ENCODE measurements around the gene FCER2. TPM values are rescaled to one million over a fixed set of nuclear protein-coding genes. Genes with fewer than 3 reads are reported as not detected.
"Not testable (repeated sequence)": the region's sequence is repeated elsewhere in the genome, so short reads cannot be mapped to it uniquely, and the experiment has no call there.

Gene FCER2
- not detected for total RNA-seq

DNA sequence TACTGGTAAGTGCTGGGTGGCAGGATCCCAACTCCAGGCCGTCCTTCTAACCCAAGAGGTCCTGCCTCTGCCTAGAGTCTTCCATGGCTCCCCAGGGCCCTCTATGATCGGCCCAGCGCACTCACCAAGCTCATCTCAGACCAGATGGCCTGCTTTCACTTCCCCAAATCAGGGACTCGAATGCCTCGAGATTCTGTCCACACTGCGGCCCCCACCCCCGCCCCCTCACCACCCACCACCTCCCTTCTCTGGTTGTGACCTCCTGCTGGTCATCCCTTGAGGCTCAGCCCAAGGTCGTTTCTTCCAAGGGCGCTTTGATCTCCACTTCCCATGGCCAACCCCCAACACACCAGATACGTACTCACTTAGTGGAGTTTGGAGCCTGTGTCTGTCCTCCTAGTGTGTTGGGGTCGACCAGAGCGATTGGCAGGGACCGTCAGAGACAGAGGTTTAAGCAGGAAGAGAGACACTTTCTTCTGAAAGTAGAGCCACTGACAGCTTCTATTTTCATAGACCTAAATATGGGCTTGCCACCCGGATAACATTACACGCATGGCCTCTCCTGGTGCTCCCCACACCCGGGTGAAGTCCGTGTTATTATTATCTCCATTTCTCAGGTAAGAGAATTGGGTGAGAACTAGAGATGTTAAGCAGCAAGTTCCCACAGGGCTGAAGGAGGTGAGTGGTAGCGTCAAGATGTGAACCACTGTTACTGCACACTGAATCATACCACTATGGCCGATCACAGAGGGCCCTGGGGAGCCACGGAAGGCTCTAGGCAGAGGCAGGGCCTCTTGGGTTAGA is at the start of gene FCER2:
Gene FCER2, minus strand, starts transcription at position 478 of the 804 bp plus-strand sequence. CDS start 2,371 bp downstream, outside the sequence.
- no peak for DNase-seq

DNA sequence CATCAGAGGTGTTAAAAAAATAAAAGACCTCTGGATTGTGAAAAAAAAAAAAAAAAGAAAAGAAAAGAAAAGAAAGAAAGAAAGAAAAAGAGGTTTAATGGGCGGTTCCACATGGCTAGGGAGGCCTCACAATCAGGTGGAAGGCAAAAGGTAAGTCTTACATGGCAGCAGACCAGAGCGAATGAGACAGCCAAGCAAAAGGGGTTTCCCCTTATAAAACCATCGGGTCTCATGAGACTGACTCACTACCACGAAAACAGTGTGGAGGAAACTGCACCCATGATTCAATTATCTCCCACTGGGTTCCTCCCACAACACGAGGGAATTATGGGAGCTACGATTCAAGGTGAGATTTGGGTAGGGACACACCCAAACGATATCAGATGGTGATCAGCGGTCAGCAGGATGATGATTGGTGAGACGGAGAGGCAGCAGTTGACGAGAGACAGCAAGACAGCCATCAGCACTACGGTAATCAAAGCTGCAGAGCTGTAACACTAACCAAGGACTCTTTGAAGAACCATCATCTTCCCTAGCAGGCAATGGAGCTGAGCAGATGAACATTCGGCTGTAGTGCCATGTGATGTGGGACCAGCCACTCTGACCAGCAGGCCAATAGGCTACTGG is 49.3 kb upstream of the FCER2 start:
- DNase-seq, result no peak

DNA sequence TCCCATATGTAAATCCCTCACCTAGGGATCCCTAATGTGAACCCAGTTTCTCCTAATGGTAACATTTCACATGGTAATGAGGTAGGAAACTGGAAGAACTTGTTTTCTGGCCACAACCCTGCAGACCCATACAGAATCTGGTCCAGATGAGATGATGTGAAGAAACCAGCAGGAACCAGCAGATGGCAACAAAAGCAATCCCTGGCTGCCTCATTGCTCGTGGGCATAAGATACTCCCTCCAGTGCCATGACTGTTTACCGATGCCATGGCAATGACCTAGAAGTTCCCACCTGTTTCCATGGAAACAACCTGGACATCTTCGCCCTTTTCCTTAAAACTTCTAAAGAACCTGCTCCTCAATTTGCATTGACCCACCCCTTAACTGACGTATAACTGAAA is 46.8 kb upstream of the FCER2 start:
- no peak for DNase-seq

DNA sequence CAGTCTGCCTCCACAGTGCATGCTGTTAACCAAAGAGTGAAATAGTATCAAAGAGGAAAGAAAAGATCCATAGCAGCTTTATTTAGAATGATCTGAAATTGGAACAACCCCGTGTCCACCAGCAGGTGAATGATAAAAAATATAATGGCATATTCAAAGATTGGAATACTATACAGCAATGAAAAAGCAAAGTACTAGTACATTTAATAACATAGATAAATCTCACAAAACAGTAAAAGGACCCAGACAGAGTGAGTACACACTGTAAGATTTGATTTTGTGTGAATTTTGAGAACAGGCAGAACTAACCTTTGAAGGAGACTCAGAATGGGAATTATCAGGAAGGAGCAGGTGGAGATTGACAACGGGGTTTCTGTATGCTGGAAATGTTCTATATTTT is 46.2 kb upstream of the FCER2 start:
- no peak for DNase-seq

GRCh38 chr19:7746903-7747884 is 45.3 kb upstream of the FCER2 start, which contains the start of gene CD209:
Gene CD209, minus strand, starts transcription at chr19:7747534. Its CDS starts 23 bp downstream, at chr19:7747511.
- no peak for DNase-seq

DNA sequence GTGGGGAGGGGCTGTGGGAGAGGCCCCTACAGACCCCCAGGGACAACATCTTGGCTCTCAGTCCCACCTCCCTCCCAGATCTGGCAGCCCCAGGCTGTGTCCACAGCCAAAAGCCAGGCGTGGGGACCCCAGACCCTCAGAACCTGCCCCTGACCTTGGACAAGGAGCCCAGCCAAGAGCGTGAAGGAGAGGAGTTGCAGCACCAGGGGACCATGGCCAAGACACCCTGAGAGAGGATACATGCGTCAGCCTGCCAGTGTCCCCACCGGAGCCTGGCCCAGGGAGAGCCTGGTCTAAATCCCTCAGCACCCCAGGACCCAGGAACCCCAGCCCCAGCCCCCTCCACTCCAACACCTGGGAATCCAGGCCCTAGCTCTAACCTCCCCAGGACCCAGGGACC is 44.4 kb upstream of the FCER2 start:
- not testable (repeated sequence) for DNase-seq

DNA sequence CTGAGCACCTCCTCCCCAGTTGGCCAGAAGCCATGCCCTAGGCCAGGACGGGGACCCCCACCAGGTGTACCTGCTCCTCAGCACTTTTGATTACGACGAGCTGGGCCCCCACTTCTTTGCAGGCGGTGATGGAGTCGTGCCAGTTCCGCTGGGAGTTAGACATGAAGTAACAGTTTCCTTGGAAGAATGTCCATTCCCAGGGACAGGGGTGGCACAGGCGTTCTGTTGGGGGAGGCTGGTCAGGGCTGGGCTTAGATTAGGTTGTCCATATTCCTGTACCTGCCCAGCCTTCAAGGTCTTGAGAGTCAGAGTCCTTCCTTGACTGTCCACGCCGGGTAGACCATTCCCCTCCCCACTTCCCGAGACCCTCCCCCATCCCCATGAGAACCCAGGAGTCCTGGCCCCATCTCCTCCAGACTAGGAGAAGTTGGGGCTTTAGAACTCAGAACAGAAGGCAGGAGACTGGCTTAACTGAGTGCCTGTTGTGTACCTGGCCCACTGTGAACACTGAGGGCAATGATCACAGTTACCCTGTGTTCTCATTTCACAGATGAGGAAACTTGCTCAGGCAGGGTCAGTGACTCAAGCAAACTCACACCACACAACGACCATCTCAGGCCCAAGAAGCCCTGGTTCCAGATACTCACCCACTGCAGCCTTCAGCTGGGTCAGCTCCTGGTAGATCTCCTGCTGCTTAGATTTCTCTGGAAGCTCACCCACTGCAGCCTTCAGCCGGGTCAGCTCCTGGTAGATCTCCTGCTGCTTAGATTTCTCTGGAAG is 43.1 kb upstream of the FCER2 start:
- DNase-seq, result no peak

DNA sequence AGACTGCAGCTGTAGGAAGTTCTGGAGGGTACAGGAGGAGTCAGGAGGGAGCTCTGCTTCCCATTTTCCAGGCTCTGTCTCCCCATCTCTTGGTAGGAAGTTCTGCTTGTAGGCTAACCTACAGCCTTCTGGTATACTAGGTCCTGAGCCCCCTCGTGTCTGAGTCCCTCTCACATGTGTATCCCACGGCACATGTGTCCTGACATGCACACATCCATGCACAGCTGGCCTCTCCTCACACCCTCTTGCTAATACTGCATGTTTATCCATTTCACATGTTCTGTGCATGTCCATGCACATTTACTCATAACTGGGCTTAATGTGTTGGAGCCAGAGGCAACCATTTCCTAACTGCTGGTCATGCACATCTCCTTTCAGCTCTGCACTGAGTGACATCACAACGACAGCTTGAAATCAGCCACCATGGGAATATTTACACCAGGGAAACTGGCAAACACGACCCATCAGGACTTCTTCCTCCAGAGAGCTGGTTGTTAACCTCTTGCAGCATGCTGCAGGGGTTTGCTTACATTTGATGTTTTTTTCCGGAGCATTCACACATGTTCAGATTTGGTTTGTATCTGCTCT is 42.4 kb upstream of the FCER2 start:
- DNase-seq, result no peak

- no peak for DNase-seq
Observed at GRCh38 chr19:7743425-7743841, 41.5 kb upstream of the FCER2 start.

GRCh38 chr19:7742991-7743390 is 41.1 kb upstream of the FCER2 start:
- DNase-seq, result no peak

DNA sequence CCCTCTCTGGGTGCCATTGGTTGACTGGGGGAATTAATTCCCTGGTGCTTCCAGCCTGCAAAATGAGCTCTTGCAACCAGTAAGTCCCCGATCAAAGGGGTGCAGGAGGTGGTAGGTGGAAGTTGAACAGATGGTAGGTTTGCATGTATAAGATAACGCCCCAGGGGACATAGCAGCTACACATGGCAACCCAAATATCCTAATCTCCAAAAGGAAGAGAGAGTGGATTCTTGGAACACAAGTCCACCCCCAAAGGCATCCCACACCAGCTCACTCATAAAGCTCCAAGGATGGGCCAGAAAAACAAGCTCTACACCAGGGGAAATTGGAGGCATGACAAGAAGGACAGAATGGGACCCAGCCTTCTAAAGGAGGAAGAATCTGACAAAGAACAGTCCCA is 40.6 kb upstream of the FCER2 start:
- no peak for DNase-seq

GRCh38 chr19:7740682-7741054 is 38.7 kb upstream of the FCER2 start:
- DNase-seq, result no peak

DNA sequence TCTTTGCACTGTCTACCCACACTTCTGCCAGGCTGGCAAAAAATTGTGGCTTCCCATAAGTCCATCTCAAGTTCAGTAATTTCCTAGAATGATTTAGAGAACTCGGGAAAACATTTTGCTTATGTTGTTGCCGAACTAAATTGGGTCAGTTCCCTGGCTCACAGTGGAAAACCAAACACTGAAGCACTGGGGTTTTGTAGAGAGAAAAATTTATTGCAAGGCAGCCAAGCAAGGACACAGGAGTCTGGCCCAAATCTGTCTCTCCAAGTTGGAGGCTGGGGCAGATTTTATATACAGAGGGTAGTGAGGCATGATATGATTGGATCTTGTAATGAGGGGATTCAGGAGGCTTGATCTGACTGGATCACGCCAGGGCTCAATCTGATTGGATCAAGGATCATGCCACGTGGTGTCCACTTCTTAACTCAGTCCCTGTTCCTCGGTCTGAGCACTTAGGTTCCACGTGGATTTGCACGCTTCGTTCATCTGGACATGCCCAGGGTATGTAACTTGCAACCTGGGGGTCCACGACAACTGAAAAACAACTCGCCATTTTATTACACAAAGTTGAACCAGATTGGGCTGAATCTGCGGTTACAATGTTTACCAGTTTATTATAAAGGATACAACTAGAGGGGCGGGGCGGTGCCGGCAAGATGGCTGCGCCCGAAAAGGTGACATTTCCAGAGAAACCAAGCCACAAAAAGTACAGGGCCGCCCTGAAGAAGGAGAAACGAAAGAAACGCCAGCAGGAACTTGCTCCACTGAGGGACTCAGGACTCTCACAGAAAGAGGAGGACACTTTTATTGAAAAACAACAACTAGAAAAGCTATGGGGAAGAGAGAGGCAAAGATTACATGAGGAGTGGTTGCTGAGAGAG is 38.1 kb upstream of the FCER2 start:
- no peak for DNase-seq

DNA sequence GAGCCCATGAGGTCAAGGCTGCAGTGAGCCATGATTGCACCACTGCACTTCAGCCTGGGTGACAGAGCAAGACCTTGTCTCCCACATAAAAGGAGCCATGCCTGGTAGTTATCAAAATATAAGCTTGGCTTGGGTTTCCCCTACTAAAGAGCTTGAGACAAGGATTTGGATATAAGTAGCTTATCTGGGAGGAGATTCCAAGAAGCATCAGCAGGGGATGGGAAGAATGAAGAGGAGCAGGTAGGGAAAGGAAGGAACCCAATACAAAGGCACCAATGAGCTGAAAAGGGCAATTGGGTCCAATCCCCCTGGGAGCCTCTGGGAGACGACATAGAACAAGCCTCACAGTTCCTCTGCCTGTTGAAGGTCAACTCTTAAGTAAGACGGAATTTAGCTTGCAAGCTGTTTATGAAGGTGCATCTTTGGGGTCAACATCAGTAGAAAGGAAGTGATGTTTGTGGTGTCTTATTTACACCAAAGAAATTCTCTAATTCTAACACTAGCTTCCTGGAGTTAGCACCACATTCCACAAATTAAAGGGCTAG is 37.4 kb upstream of the FCER2 start:
- no peak for DNase-seq

DNA sequence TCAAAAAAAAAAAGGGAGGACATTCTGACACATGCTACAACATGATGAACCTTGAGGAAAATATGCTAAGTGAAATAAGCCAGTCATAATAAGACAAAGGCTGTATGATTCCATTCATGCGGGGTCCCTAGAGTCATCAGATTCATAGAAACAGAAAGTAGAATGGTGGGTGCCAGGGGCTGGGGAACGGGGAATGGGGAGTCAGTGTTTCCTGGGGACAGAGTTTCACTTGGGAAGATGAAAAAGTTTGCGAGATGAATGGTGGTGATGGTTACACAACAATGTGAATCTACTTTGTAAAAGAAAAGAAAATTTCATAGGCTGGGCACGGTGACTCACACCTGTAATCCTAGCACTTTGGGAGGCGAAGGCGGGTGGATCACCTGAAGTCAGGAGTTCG is 36.1 kb upstream of the FCER2 start:
- DNase-seq, result no peak

DNA sequence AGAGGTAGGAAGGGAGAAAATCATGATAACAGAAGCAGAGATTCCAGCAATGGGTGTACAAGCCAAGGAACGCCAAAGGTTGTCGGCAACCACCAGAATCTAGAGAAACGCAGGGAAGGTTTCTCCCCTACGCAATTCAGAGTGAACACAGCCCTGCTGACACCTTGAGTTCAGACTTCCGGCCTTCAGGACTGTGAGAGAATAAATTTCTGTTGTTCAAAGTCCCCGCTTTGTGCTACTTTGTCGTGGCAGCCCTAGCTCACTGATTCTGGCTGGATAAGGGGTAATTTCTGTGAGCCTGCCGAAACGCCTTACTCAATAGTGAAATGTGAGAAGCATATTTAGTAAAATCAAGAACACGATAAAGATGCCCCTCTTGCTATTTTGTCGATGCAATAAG is 35.3 kb upstream of the FCER2 start:
- no peak for DNase-seq

- DNase-seq, result no peak
Observed at GRCh38 chr19:7736148-7736547, 34.2 kb upstream of the FCER2 start.

- no peak for DNase-seq
Observed at GRCh38 chr19:7734220-7735203, 32.6 kb upstream of the FCER2 start.

DNA sequence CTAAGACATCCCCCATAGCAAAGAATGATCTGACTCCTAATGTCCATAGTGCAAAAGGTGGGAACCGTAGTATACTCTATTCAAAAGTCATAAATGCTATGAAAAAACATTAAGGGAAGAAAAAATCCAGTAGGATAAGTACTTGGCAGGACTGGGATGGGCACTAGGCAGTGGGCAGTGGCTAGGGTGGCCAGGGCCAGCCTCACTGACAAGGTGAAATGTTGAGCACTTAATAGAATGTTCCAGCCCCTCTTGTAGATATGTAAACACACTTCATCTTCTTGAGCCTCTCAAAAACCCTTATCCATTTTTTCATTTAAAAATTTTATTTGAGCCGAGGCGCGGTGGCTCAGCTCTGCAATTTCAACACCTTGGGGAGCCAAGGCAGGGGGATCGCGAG is 31.4 kb upstream of the FCER2 start:
- DNase-seq, result no peak
